ENCODE results near the gene CASKIN1.
A peak's percentile ranks its signal among the peaks of the same experiment; 100 is the strongest.
"Not testable (repeated sequence)": the region's sequence is repeated elsewhere in the genome, so short reads cannot be mapped to it uniquely, and the experiment has no call there.

Gene CASKIN1

DNA sequence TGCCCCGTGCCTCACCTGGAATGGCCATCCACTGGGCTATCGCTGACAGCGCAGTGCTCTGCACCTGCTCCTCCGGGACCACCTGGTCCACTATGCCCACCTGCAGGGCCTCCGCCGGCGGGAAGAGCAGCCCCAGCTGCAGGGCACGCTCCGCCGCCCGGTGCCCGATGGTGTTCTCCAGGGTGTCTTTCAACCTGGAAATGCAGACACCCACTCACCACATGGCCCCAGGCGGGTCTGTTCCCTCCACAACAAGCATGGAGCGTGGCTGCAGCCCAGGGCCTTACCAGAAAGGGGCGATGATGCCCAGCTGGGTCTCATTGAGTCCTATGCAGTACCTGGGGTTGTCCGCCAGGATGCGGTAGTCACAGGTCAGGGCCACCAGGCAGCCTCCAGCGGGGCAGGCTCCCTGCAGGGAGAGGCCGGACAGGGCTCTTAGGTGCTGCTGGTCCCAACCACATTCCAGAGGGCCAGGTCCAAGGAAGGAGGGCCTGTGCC lies 46.7 kb upstream of the CASKIN1 start:
- Histone ChIP-seq H3K27me3 (replicated peaks; ENCODE audit: control insufficient read depth, insufficient read depth, low read length) (no peaks in the 10 kb centered on the region), H3K4me3 (replicated peaks; ENCODE audit: low read depth, low read length) (no peak overlapping the region), H3K36me3 (ENCODE audit: control insufficient read depth, insufficient read depth, low read length) (peaks cover 28% of the 10 kb centered on the region)
- TF ChIP-seq, protein P1, sequence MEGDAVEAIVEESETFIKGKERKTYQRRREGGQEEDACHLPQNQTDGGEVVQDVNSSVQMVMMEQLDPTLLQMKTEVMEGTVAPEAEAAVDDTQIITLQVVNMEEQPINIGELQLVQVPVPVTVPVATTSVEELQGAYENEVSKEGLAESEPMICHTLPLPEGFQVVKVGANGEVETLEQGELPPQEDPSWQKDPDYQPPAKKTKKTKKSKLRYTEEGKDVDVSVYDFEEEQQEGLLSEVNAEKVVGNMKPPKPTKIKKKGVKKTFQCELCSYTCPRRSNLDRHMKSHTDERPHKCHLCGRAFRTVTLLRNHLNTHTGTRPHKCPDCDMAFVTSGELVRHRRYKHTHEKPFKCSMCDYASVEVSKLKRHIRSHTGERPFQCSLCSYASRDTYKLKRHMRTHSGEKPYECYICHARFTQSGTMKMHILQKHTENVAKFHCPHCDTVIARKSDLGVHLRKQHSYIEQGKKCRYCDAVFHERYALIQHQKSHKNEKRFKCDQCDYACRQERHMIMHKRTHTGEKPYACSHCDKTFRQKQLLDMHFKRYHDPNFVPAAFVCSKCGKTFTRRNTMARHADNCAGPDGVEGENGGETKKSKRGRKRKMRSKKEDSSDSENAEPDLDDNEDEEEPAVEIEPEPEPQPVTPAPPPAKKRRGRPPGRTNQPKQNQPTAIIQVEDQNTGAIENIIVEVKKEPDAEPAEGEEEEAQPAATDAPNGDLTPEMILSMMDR (IDR thresholded peaks at IDR 0.05; ENCODE audit: insufficient read depth, low read length, poor library complexity, severe bottlenecking) = no peak
- DNase-seq (ENCODE audit: extremely low read depth, insufficient read length) = no peak

DNA sequence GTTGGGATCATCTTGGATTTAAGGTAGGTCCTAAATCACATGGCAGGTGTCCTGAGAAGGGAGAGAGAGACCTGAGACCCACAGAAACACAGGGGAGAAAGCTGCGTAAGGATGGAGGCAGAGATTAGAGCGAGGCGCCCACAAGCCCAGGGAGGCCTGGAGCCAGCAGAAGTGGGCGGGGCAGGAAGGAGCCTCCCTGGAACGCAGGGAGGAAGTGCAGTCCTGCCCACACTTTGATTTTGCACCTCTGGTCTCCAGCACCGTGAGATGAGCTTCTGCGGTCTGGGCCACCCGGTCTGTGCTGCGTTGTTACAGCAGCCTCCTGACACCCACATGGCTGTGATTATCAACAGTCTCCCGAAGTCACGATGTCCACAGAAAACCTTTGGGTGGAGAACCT lies 46.2 kb upstream of the CASKIN1 start:
- H3K27me3 ChIP-seq (replicated peaks; ENCODE audit: control insufficient read depth, insufficient read depth, low read length) = no peaks in the 10 kb centered on the region
- TF ChIP-seq, protein P1 (IDR thresholded peaks at IDR 0.05; ENCODE audit: insufficient read depth, low read length, poor library complexity, severe bottlenecking) = no peak
- no peak for DNase-seq (ENCODE audit: extremely low read depth, insufficient read length)
- H3K36me3 ChIP-seq (ENCODE audit: control insufficient read depth, insufficient read depth, low read length) = peaks cover 28% of the 10 kb centered on the region
- no peak overlapping the region for H3K4me3 ChIP-seq (replicated peaks; ENCODE audit: low read depth, low read length)

DNA sequence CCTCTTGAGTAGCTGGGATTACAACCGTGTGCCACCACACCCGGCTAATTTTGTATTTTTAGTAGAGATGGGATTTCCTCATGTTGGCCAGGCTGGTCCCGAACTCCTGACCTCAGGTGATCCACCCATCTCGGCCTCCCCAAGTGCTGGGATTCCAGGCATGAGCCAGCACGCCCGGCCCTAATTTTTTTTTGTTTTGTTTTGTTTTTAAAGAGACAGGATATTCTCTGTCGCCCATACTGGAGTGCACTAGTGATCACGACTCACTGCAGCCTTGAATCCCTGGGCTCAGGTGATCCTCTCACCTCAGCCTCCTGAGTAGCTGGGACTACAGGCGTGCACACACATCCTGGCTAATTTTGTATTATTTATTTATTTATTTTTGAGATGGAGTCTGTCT lies 43.9 kb upstream of the CASKIN1 start:
- not testable (repeated sequence) for H3K4me3 ChIP-seq (replicated peaks; ENCODE audit: low read depth, low read length); H3K27me3 ChIP-seq (replicated peaks; ENCODE audit: control insufficient read depth, insufficient read depth, low read length); DNase-seq (ENCODE audit: extremely low read depth, insufficient read length)
- peaks cover 19% of the 10 kb centered on the region for H3K36me3 ChIP-seq (ENCODE audit: control insufficient read depth, insufficient read depth, low read length)

DNA sequence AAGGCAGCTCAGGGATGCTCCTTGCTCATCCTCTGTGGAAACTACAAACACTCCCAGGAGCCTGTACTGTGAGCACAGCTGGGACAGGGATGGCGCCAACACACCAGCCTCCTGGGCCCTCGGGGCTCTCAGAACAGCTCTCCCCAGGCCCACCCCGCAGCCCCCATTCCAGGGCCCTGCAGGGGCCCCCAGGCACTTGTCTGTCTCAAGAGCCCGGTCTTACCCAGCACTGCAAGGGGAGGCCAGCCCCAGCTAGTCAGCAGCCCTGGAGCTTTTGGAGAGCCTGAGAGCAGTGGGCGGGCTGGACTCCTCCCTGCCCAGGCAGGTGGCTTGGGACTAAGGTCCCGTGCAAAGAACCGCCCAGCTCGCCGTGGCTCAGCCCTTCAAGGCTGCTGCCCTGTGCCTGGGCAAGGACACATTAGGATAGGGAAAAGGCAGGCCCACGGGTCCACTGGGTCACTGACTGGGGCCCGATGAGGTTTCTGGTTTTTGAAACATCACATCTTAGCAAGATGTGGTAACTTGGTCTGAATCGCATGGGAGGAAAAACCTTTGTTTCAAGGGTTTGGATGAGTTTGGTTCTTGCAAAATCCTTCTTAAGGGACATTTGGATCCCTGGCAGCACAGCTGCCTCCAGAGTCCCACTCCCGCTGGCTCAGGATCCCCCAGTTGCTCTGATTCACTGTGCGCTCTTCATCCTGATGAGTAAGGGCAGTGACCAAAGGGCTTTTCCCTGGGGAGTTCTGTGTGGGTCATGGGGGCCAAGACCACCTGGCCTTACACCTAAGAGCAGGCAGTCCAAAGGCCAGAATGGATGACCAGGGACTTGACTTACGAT lies 42.7 kb upstream of the CASKIN1 start:
- DNase-seq (ENCODE audit: extremely low read depth, insufficient read length) = no peak
- Histone ChIP-seq H3K36me3 (ENCODE audit: control insufficient read depth, insufficient read depth, low read length) (peaks cover 23% of the 10 kb centered on the region), H3K27me3 (replicated peaks; ENCODE audit: control insufficient read depth, insufficient read depth, low read length) (no peaks in the 10 kb centered on the region), H3K4me3 (replicated peaks; ENCODE audit: low read depth, low read length) (no peak overlapping the region)
- TF ChIP-seq, protein P1 (IDR thresholded peaks at IDR 0.05; ENCODE audit: insufficient read depth, low read length, poor library complexity, severe bottlenecking) = no peak

DNA sequence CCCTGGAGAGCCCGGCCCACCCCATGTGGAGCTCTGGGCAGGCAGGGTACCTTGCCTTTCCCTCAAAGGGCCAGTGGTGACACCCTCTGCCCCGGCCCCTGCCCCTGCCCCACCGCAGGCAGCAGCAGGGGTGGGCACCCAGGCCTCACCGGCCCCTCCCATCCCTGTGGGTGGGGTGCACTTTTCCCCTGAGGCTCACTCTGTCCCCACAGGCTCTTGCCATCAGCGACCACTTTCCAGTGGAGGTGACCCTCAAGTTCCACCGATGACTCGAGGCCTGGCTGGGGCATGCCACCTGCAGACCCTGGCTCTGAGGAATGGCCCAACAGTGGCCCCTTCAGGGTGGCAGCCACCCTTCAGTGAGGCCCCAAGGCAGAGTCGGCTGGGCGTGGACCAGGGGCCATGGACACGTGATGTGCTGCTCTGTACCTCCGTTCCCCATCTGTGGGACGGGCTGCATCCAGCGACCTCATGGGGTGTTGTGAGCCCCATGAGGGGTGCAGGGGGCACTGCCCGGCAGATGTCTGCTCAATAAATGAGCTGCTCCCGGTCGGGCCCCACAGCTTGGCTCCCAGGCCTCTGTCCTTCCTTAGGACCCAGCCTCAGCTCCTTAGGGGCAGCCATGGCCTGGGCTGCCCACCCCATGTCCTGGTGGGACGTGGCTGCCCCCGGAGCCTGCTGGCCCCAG lies 41.9 kb upstream of the CASKIN1 start:
- TF ChIP-seq, protein P1 (IDR thresholded peaks at IDR 0.05; ENCODE audit: insufficient read depth, low read length, poor library complexity, severe bottlenecking) = no peak
- Histone ChIP-seq H3K36me3 (ENCODE audit: control insufficient read depth, insufficient read depth, low read length) (peaks cover 22% of the 10 kb centered on the region), H3K4me3 (replicated peaks; ENCODE audit: low read depth, low read length) (no peak overlapping the region), H3K27me3 (replicated peaks; ENCODE audit: control insufficient read depth, insufficient read depth, low read length) (no peaks in the 10 kb centered on the region)
- no peak for DNase-seq (ENCODE audit: extremely low read depth, insufficient read length)

DNA sequence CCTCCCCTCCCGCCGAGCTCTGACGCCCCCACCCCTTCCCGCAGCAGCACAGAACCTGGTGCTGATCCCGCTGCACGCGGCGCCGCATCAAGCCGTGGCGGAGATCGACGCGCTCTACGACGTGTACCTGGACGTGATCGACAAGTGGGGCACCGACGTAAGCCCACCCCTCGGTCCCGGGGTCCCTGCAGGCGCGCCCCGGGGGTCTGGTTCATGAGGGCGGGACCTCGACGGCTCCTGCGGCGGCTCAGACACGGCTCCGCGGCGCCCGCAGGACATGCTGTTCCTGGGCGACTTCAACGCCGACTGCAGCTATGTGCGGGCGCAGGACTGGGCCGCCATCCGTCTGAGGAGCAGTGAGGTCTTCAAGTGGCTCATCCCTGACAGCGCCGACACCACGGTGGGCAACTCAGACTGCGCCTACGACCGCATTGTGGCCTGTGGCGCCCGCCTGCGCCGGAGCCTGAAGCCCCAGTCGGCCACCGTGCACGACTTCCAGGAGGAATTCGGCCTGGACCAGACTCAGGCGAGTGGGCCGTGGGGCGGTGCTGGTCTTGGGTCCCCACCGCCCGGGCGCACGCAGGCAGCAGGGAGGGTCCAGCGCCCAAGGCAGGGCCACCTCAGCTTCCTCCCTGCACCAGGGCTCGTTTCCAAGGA lies 41.2 kb upstream of the CASKIN1 start:
- TF ChIP-seq, protein P1 (IDR thresholded peaks at IDR 0.05; ENCODE audit: insufficient read depth, low read length, poor library complexity, severe bottlenecking) = no peak
- Histone ChIP-seq H3K36me3 (ENCODE audit: control insufficient read depth, insufficient read depth, low read length) (peaks cover 20% of the 10 kb centered on the region), H3K4me3 (replicated peaks; ENCODE audit: low read depth, low read length) (no peak overlapping the region), H3K27me3 (replicated peaks; ENCODE audit: control insufficient read depth, insufficient read depth, low read length) (no peaks in the 10 kb centered on the region)
- DNase-seq (ENCODE audit: extremely low read depth, insufficient read length) = peak; percentile 26
